DOHH2 (cell line): ENCODE measurements around the gene VHLL.
"Not testable (repeated sequence)": the region's sequence is repeated elsewhere in the genome, so short reads cannot be mapped to it uniquely, and the experiment has no call there.

Experiments used
- H3F3A ChIP-seq: fragments of 200-600 bp; sonication (generic), shearing (Covaris generic); 2 replicates; pipeline ENCODE4 v1.6.0; 2016; ENCODE audit warnings: antibody characterized with exemption, mild to moderate bottlenecking; ENCODE audit not compliant: control insufficient read depth, insufficient read depth
- H3K27ac ChIP-seq: fragments of 200-600 bp; sonication (generic); 2 replicates; pipeline ENCODE4 v1.5.1; 2014; ENCODE audit warnings: low read depth, mild to moderate bottlenecking, low read length, moderate library complexity
- H3K27me3 ChIP-seq: fragments of 200-600 bp; sonication (generic); 2 replicates; pipeline ENCODE4 v1.6.1; 2014; ENCODE audit warnings: mild to moderate bottlenecking, low read length, mixed read lengths; ENCODE audit not compliant: control insufficient read depth
- H3K36me3 ChIP-seq: fragments of 200-600 bp; sonication (generic); 2 replicates; pipeline ENCODE4 v1.6.1; 2014; ENCODE audit warnings: mild to moderate bottlenecking, low read length, moderate library complexity, mixed read lengths; ENCODE audit not compliant: control insufficient read depth
- H3K4me1 ChIP-seq: fragments of 200-600 bp; sonication (generic); 2 replicates; pipeline ENCODE4 v1.6.1; 2014; ENCODE audit warnings: mild to moderate bottlenecking, low read length, mixed read lengths; ENCODE audit not compliant: control insufficient read depth
- H3K4me2 ChIP-seq: fragments of 200-600 bp; sonication (generic); 2 replicates; pipeline ENCODE4 v1.6.0; 2014; ENCODE audit warnings: mild to moderate bottlenecking, low read length, moderate library complexity
- H3K4me3 ChIP-seq: fragments of 200-600 bp; sonication (generic); 2 replicates; pipeline ENCODE4 v1.5.1; 2014; ENCODE audit warnings: mild to moderate bottlenecking, low read length, mixed read lengths
- H3K79me2 ChIP-seq: fragments of 200-600 bp; sonication (generic); 2 replicates; pipeline ENCODE4 v1.6.1; 2014; ENCODE audit warnings: mild to moderate bottlenecking, low read length, mixed read lengths; ENCODE audit not compliant: control insufficient read depth
- H3K9me2 ChIP-seq: fragments of 200-600 bp; sonication (generic); replicated peaks from 2 replicates; pipeline ENCODE4 v1.6.1; 2014; ENCODE audit warnings: mild to moderate bottlenecking, low read length, mixed read lengths; ENCODE audit not compliant: control insufficient read depth
- H3K9me3 ChIP-seq: fragments of 200-600 bp; sonication (generic); 2 replicates; pipeline ENCODE4 v1.6.1; 2014; ENCODE audit warnings: antibody characterized with exemption, low read length, mixed read lengths; ENCODE audit not compliant: control insufficient read depth, insufficient read depth
- H4K20me1 ChIP-seq: fragments of 200-600 bp; sonication (generic); 2 replicates; pipeline ENCODE4 v1.6.0; 2014; ENCODE audit warnings: low read depth, mild to moderate bottlenecking, antibody characterized with exemption, low read length, moderate library complexity; ENCODE audit not compliant: control insufficient read depth, insufficient read depth
- EZH2phosphoT487 ChIP-seq: fragments of 200-600 bp; sonication (generic); IDR thresholded peaks from 2 replicates; pipeline ENCODE4 v1.6.1; 2017; ENCODE audit warnings: borderline replicate concordance, mild to moderate bottlenecking, antibody characterized with exemption, low read length, moderate library complexity, mixed read lengths
- TF ChIP-seq, protein P1 (sequence below): fragments of 200-600 bp; sonication (generic); IDR thresholded peaks from one replicate; pipeline ENCODE4 v1.5.1; 2014; ENCODE audit warnings: antibody characterized with exemption, mild to moderate bottlenecking, low read depth, low read length; ENCODE audit not compliant: poor library complexity, severe bottlenecking

Gene VHLL

DNA sequence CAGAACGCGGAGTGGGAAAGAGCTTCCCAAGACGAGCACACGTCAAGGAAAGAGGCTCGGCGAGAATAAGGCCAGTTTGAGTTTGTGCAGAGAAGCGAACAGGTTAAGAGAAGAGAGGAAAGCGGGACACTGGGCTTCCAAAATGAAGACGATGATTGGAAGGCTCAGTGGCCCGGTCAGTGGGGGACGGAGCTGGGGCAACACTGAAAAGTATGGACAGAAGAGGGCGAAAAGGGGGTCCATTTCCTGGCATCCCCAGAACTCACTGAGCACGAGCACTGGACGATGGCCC, 38.7 kb upstream of the VHLL start:
- peaks cover 25% of the 10 kb centered on the region for H3K4me1 ChIP-seq
- no peaks in the 10 kb centered on the region for H3K27me3 ChIP-seq
- H3K36me3 ChIP-seq = peaks cover 47% of the 10 kb centered on the region
- peaks cover 15% of the 10 kb centered on the region; the same call in 1 of the 2 replicates for H3F3A ChIP-seq
- H3K79me2 ChIP-seq = peaks cover 57% of the 10 kb centered on the region
- TF ChIP-seq, protein P1, sequence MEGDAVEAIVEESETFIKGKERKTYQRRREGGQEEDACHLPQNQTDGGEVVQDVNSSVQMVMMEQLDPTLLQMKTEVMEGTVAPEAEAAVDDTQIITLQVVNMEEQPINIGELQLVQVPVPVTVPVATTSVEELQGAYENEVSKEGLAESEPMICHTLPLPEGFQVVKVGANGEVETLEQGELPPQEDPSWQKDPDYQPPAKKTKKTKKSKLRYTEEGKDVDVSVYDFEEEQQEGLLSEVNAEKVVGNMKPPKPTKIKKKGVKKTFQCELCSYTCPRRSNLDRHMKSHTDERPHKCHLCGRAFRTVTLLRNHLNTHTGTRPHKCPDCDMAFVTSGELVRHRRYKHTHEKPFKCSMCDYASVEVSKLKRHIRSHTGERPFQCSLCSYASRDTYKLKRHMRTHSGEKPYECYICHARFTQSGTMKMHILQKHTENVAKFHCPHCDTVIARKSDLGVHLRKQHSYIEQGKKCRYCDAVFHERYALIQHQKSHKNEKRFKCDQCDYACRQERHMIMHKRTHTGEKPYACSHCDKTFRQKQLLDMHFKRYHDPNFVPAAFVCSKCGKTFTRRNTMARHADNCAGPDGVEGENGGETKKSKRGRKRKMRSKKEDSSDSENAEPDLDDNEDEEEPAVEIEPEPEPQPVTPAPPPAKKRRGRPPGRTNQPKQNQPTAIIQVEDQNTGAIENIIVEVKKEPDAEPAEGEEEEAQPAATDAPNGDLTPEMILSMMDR = no peak
- TF ChIP-seq EZH2phosphoT487 = no peak
- peaks cover 15% of the 10 kb centered on the region; the same call in 1 of the 2 replicates for H4K20me1 ChIP-seq
- peak overlapping the region; percentile 86 for H3K4me3 ChIP-seq
- H3K9me3 ChIP-seq = no peaks in the 10 kb centered on the region
- H3K27ac ChIP-seq = peak overlapping the region; percentile 92
- no peaks in the 10 kb centered on the region for H3K9me2 ChIP-seq
- peak overlapping the region; percentile 89 for H3K4me2 ChIP-seq

DNA sequence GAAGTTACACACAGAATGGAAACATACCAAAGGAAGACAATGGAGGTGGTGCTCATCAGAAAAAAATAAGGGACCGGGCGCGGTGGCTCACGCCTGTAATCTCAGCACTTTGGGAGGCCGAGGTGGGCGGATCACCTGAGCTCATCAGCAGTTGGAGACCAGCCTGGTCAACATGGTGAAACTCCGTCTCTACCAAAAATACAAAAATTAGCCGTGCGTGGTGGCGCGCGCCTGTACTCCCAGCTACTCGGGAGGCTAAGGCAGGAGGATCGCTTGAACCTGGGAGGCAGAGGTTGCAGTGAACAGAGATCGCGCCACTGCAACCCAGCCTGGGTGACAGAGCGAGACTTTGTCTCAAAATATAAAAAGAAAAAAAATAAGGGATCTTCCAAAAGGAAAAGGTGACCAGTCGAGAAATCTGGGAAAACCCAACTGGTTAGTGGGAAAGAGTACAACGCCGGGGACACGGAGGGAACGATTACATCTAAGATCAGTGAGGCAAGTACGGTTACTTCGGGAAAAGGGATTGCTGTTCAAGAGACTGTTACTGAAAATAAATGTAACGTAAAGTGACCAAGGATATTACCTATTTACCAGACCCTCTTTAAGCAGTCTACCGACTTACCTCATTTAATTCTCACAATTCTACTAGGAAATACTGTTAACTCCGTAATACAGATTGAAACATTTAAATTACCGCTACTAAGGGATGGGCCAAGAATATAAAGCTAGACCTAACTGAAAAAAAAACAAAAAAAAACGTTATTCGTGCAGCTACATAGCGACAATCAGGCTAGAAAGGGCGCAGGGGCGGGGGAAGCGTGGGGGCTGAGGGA, 38.2 kb upstream of the VHLL start:
- no peaks in the 10 kb centered on the region for H3K9me2 ChIP-seq
- H3K79me2 ChIP-seq = peaks cover 62% of the 10 kb centered on the region
- no peaks in the 10 kb centered on the region for H3K9me3 ChIP-seq
- H3K4me1 ChIP-seq = peaks cover 25% of the 10 kb centered on the region
- peak overlapping the region; percentile 89 for H3K4me2 ChIP-seq
- H4K20me1 ChIP-seq = peaks cover 15% of the 10 kb centered on the region; the same call in 1 of the 2 replicates
- TF ChIP-seq, protein P1 = no peak
- no peak for TF ChIP-seq EZH2phosphoT487
- H3K27me3 ChIP-seq = no peaks in the 10 kb centered on the region
- H3K36me3 ChIP-seq = peaks cover 53% of the 10 kb centered on the region
- H3K4me3 ChIP-seq = peak overlapping the region; percentile 86
- H3K27ac ChIP-seq = peak overlapping the region; percentile 92
- H3F3A ChIP-seq = peaks cover 19% of the 10 kb centered on the region

DNA sequence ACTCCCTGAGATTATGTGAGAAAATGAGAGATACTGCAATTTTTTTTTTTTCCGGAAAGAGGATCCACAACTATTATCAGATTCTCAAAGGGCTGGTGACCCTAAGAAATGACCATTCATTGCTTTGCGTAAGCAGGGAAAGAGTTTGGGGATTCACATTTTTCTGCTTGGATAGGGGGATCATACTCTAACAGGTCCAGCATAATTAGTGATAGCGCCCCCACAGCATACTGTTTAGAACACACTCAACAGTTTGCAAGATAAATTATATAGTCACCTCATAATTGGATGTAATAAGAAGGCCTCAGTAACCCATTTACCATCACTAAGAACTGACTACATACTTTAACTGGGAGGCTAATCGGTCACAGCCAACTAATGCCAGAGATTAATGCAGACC, 37.1 kb upstream of the VHLL start:
- H3K27ac ChIP-seq = no peak overlapping the region
- H3F3A ChIP-seq = peaks cover 19% of the 10 kb centered on the region
- no peaks in the 10 kb centered on the region for H3K9me3 ChIP-seq
- no peaks in the 10 kb centered on the region for H3K9me2 ChIP-seq
- no peaks in the 10 kb centered on the region for H3K27me3 ChIP-seq
- H3K4me3 ChIP-seq = peak overlapping the region; percentile 86
- H3K36me3 ChIP-seq = peaks cover 59% of the 10 kb centered on the region
- peaks cover 65% of the 10 kb centered on the region for H3K79me2 ChIP-seq
- peaks cover 25% of the 10 kb centered on the region for H3K4me1 ChIP-seq
- TF ChIP-seq, protein P1 = peak; percentile 77
- no peak for TF ChIP-seq EZH2phosphoT487
- peaks cover 15% of the 10 kb centered on the region; the same call in 1 of the 2 replicates for H4K20me1 ChIP-seq
- H3K4me2 ChIP-seq = peak overlapping the region; percentile 89

DNA sequence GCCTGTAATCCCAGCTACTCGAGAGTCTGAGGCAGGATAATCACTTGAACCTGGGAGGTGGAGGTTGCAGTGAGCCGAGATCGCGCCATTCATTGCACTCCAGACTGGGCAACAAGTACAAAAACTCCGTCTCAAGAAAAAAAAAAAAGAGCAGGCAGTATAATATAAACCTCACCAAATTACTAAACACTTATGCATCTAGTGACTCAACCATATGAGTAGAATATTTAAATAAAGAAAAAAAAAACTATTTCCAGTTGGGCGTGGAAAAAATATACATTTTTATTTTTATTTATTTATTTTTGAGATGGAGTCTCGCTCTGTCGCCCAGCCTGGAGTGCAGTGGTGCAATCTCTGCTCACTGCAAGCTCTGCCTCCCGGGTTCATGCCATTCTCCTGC, 24.1 kb upstream of the VHLL start:
- not testable (repeated sequence) for H3K4me1 ChIP-seq, H3K9me2 ChIP-seq, H3K27me3 ChIP-seq, H3K4me2 ChIP-seq, H3K4me3 ChIP-seq, H3K27ac ChIP-seq, H3K79me2 ChIP-seq, H3K9me3 ChIP-seq
- Histone ChIP-seq H4K20me1 (peaks cover 11% of the 10 kb centered on the region), H3K36me3 (peaks cover 78% of the 10 kb centered on the region), H3F3A (peaks cover 16% of the 10 kb centered on the region)
